NCI-H2227 (cell line): ENCODE measurements around the gene HSD3B7.
A peak's percentile ranks its signal among the peaks of the same experiment; 100 is the strongest.
"Not testable (repeated sequence)": the region's sequence is repeated elsewhere in the genome, so short reads cannot be mapped to it uniquely, and the experiment has no call there.

Source experiments
- DNase-seq: peaks from one replicate; lab custom pipeline; 2025; ENCODE audit not compliant: unreplicated experiment; lab: John Stamatoyannopoulos, UW

HSD3B7 gene

GRCh38 chr16:30984669-30985400 lies at the start of gene HSD3B7:
Gene HSD3B7, plus strand, starts transcription at chr16:30985207. Its CDS starts 452 bp downstream, at chr16:30985659.
- DNase-seq, result peak; percentile 89

- DNase-seq, result no peak
Measured at GRCh38 chr16:30937692-30938091, 47.3 kb upstream of the HSD3B7 start.

- DNase-seq, result not testable (repeated sequence)
Measured at GRCh38 chr16:30939571-30939970, 45.4 kb upstream of the HSD3B7 start.

- DNase-seq, result peak; percentile 80
Measured at GRCh38 chr16:30941600-30942425, 43.2 kb upstream of the HSD3B7 start.

GRCh38 chr16:30942426-30942806 lies 42.6 kb upstream of the HSD3B7 start:
- no peak for DNase-seq

GRCh38 chr16:30944352-30944751 lies 40.7 kb upstream of the HSD3B7 start:
- DNase-seq, result no peak

- no peak for DNase-seq
Measured at GRCh38 chr16:30946671-30947540, 38.1 kb upstream of the HSD3B7 start.

GRCh38 chr16:30947541-30947858 lies 37.5 kb upstream of the HSD3B7 start:
- DNase-seq, result no peak

GRCh38 chr16:30947859-30948666 lies 36.9 kb upstream of the HSD3B7 start:
- DNase-seq, result peak; percentile 100

- DNase-seq, result peak; percentile 67
Measured at GRCh38 chr16:30948667-30949649, 36.0 kb upstream of the HSD3B7 start, which contains the start of gene ORAI3. Gene ORAI3, plus strand, starts transcription at chr16:30949068. Its CDS starts 222 bp downstream, at chr16:30949290.

- no peak for DNase-seq
Measured at GRCh38 chr16:30949650-30950515, 35.1 kb upstream of the HSD3B7 start.

GRCh38 chr16:30950516-30951065 lies 34.4 kb upstream of the HSD3B7 start:
- no peak for DNase-seq

- no peak for DNase-seq
Measured at GRCh38 chr16:30951193-30951592, 33.8 kb upstream of the HSD3B7 start.

- no peak for DNase-seq
Measured at GRCh38 chr16:30951750-30952149, 33.3 kb upstream of the HSD3B7 start.

- no peak for DNase-seq
Measured at GRCh38 chr16:30953111-30953510, 31.9 kb upstream of the HSD3B7 start.

- peak; percentile 92 for DNase-seq
Measured at GRCh38 chr16:30953511-30954124, 31.4 kb upstream of the HSD3B7 start.

- no peak for DNase-seq
Measured at GRCh38 chr16:30954993-30955392, 30.0 kb upstream of the HSD3B7 start.
